ENCODE measurements around the gene LCOR.
A peak's percentile ranks its signal among the peaks of the same experiment; 100 is the strongest.
"Not testable (repeated sequence)": the region's sequence is repeated elsewhere in the genome, so short reads cannot be mapped to it uniquely, and the experiment has no call there.

The LCOR gene

GRCh38 chr10:97015240-97015639 is 183.1 kb downstream of the LCOR start:
- no peak for DNase-seq

GRCh38 chr10:97016728-97017473 is 184.8 kb downstream of the LCOR start:
- DNase-seq = no peak

- no peak for DNase-seq
Observed at GRCh38 chr10:97017474-97017903, 185.4 kb downstream of the LCOR start.

- no peak for DNase-seq
Observed at GRCh38 chr10:97018251-97019212, 186.4 kb downstream of the LCOR start.

GRCh38 chr10:97019213-97019844 is 187.2 kb downstream of the LCOR start:
- DNase-seq = no peak

GRCh38 chr10:97020452-97021400 is 188.6 kb downstream of the LCOR start:
- no peak for DNase-seq

- no peak for DNase-seq
Observed at GRCh38 chr10:97022616-97023015, 190.5 kb downstream of the LCOR start.

- no peak for DNase-seq
Observed at GRCh38 chr10:97023401-97024167, 191.5 kb downstream of the LCOR start.

GRCh38 chr10:97024168-97025073 is 192.3 kb downstream of the LCOR start:
- no peak for DNase-seq

- peak; percentile 1 for DNase-seq
Observed at GRCh38 chr10:97025613-97026242, 193.6 kb downstream of the LCOR start.

GRCh38 chr10:97028126-97028831 is 196.2 kb downstream of the LCOR start:
- no peak for DNase-seq

- no peak for DNase-seq
Observed at GRCh38 chr10:97028832-97029178, 196.7 kb downstream of the LCOR start.

- DNase-seq = no peak
Observed at GRCh38 chr10:97029271-97029670, 197.2 kb downstream of the LCOR start.

- DNase-seq = no peak
Observed at GRCh38 chr10:97030894-97031293, 198.8 kb downstream of the LCOR start.

GRCh38 chr10:97031459-97031858 is 199.4 kb downstream of the LCOR start:
- DNase-seq = no peak

- DNase-seq = no peak
Observed at GRCh38 chr10:97032624-97033023, 200.5 kb downstream of the LCOR start.

- not testable (repeated sequence) for DNase-seq
Observed at GRCh38 chr10:97033841-97034240, 201.7 kb downstream of the LCOR start.

- DNase-seq = no peak
Observed at GRCh38 chr10:97034301-97034700, 202.2 kb downstream of the LCOR start.
